ENCODE data around the gene GJA9.
"Not testable (repeated sequence)": the region's sequence is repeated elsewhere in the genome, so short reads cannot be mapped to it uniquely, and the experiment has no call there.

GJA9 gene

GRCh38 chr1:38881487-38881886 lies at the start of gene GJA9:
Gene GJA9, minus strand, starts transcription at chr1:38881587. Its CDS starts 5,489 bp downstream, at chr1:38876098.
- Mint-ChIP-seq H3K27ac (no peak within 1 kb of the TSS), H3K4me3 (no peak within 1 kb of the TSS), H3K4me1 (ENCODE audit: low read depth) (no peaks in the 10 kb centered on the region), H3K9me3 (no peaks in the 10 kb centered on the region), H3K27me3 (no peaks in the 10 kb centered on the region), H3K36me3 (ENCODE audit: low read depth) (no peaks in the 10 kb centered on the region)
- intact Hi-C loops (cut with micrococcal nuclease) = no loop called here

GRCh38 chr1:38929476-38929875 lies 48.1 kb upstream of the GJA9 start:
- H3K27ac Mint-ChIP-seq = no peak overlapping the region
- intact Hi-C loops (cut with micrococcal nuclease) = no loop called here
- H3K9me3 Mint-ChIP-seq = no peaks in the 10 kb centered on the region
- H3K4me3 Mint-ChIP-seq = no peak overlapping the region
- no peaks in the 10 kb centered on the region for H3K4me1 Mint-ChIP-seq (ENCODE audit: low read depth)
- H3K27me3 Mint-ChIP-seq = peaks cover 3% of the 10 kb centered on the region
- no peaks in the 10 kb centered on the region for H3K36me3 Mint-ChIP-seq (ENCODE audit: low read depth)

- H3K4me1 Mint-ChIP-seq (ENCODE audit: low read depth) = no peaks in the 10 kb centered on the region
- H3K36me3 Mint-ChIP-seq (ENCODE audit: low read depth) = no peaks in the 10 kb centered on the region
- H3K27ac Mint-ChIP-seq = no peak overlapping the region
- H3K27me3 Mint-ChIP-seq = peaks cover 3% of the 10 kb centered on the region
- H3K4me3 Mint-ChIP-seq = no peak overlapping the region
- intact Hi-C loops (cut with micrococcal nuclease) = no loop called here
- H3K9me3 Mint-ChIP-seq = no peaks in the 10 kb centered on the region
Measured at GRCh38 chr1:38929054-38929453, 47.7 kb upstream of the GJA9 start.

- H3K4me1 Mint-ChIP-seq (ENCODE audit: low read depth) = no peaks in the 10 kb centered on the region
- intact Hi-C loops (cut with micrococcal nuclease) = no loop called here
- no peaks in the 10 kb centered on the region for H3K9me3 Mint-ChIP-seq
- no peak overlapping the region for H3K4me3 Mint-ChIP-seq
- no peaks in the 10 kb centered on the region for H3K27me3 Mint-ChIP-seq
- no peaks in the 10 kb centered on the region for H3K36me3 Mint-ChIP-seq (ENCODE audit: low read depth)
- H3K27ac Mint-ChIP-seq = no peak overlapping the region
Measured at GRCh38 chr1:38926091-38926490, 44.7 kb upstream of the GJA9 start.

GRCh38 chr1:38925391-38925790 lies 44.0 kb upstream of the GJA9 start:
- Mint-ChIP-seq H3K27me3 (no peaks in the 10 kb centered on the region), H3K36me3 (ENCODE audit: low read depth) (no peaks in the 10 kb centered on the region), H3K4me3 (no peak overlapping the region), H3K4me1 (ENCODE audit: low read depth) (no peaks in the 10 kb centered on the region), H3K27ac (no peak overlapping the region), H3K9me3 (no peaks in the 10 kb centered on the region)
- intact Hi-C loops (cut with micrococcal nuclease) = no loop called here

GRCh38 chr1:38923607-38924006 lies 42.2 kb upstream of the GJA9 start:
- Mint-ChIP-seq H3K4me3 (no peak overlapping the region), H3K4me1 (ENCODE audit: low read depth) (no peaks in the 10 kb centered on the region), H3K27me3 (no peaks in the 10 kb centered on the region), H3K36me3 (ENCODE audit: low read depth) (no peaks in the 10 kb centered on the region), H3K27ac (no peak overlapping the region), H3K9me3 (no peaks in the 10 kb centered on the region)
- intact Hi-C loops (cut with micrococcal nuclease) = no loop called here

GRCh38 chr1:38919130-38919529 lies 37.7 kb upstream of the GJA9 start:
- no peak overlapping the region for H3K4me3 Mint-ChIP-seq
- peaks cover 9% of the 10 kb centered on the region for H3K36me3 Mint-ChIP-seq (ENCODE audit: low read depth)
- intact Hi-C loops (cut with micrococcal nuclease) = no loop called here
- H3K9me3 Mint-ChIP-seq = no peaks in the 10 kb centered on the region
- no peaks in the 10 kb centered on the region for H3K4me1 Mint-ChIP-seq (ENCODE audit: low read depth)
- no peaks in the 10 kb centered on the region for H3K27me3 Mint-ChIP-seq
- no peak overlapping the region for H3K27ac Mint-ChIP-seq

- H3K27me3 Mint-ChIP-seq = no peaks in the 10 kb centered on the region
Measured at GRCh38 chr1:38918568-38918967, 37.2 kb upstream of the GJA9 start.

GRCh38 chr1:38917772-38918171 lies 36.4 kb upstream of the GJA9 start:
- intact Hi-C loops (cut with micrococcal nuclease) = no loop called here
- H3K36me3 Mint-ChIP-seq (ENCODE audit: low read depth) = peaks cover 17% of the 10 kb centered on the region

More at GRCh38 chr1:38918568-38918967, 37.2 kb upstream of the GJA9 start:
- no peak overlapping the region for H3K4me3 Mint-ChIP-seq
- H3K36me3 Mint-ChIP-seq (ENCODE audit: low read depth) = peaks cover 15% of the 10 kb centered on the region
- intact Hi-C loops (cut with micrococcal nuclease) = no loop called here
- no peaks in the 10 kb centered on the region for H3K9me3 Mint-ChIP-seq
- H3K4me1 Mint-ChIP-seq (ENCODE audit: low read depth) = no peaks in the 10 kb centered on the region
- no peak overlapping the region for H3K27ac Mint-ChIP-seq

GRCh38 chr1:38917337-38917736 lies 36.0 kb upstream of the GJA9 start:
- no peaks in the 10 kb centered on the region for H3K27me3 Mint-ChIP-seq

More at GRCh38 chr1:38917772-38918171, 36.4 kb upstream of the GJA9 start:
- no peaks in the 10 kb centered on the region for H3K27me3 Mint-ChIP-seq
- H3K4me1 Mint-ChIP-seq (ENCODE audit: low read depth) = no peaks in the 10 kb centered on the region
- H3K9me3 Mint-ChIP-seq = no peaks in the 10 kb centered on the region
- no peak overlapping the region for H3K27ac Mint-ChIP-seq
- H3K4me3 Mint-ChIP-seq = no peak overlapping the region

GRCh38 chr1:38915352-38915948 lies 34.1 kb upstream of the GJA9 start:
- Mint-ChIP-seq H3K36me3 (ENCODE audit: low read depth) (peaks cover 17% of the 10 kb centered on the region), H3K9me3 (no peaks in the 10 kb centered on the region), H3K27ac (no peak overlapping the region), H3K4me3 (no peak overlapping the region), H3K4me1 (ENCODE audit: low read depth) (no peaks in the 10 kb centered on the region), H3K27me3 (no peaks in the 10 kb centered on the region)
- intact Hi-C loops (cut with micrococcal nuclease) = no loop called here

More at GRCh38 chr1:38917337-38917736, 36.0 kb upstream of the GJA9 start:
- intact Hi-C loops (cut with micrococcal nuclease) = no loop called here
- Mint-ChIP-seq H3K36me3 (ENCODE audit: low read depth) (peaks cover 17% of the 10 kb centered on the region), H3K9me3 (no peaks in the 10 kb centered on the region), H3K4me3 (no peak overlapping the region), H3K27ac (no peak overlapping the region), H3K4me1 (ENCODE audit: low read depth) (no peaks in the 10 kb centered on the region)

GRCh38 chr1:38914908-38915307 lies 33.5 kb upstream of the GJA9 start:
- H3K27ac Mint-ChIP-seq; intact Hi-C loops (cut with micrococcal nuclease); H3K4me3 Mint-ChIP-seq; H3K27me3 Mint-ChIP-seq; H3K9me3 Mint-ChIP-seq; H3K4me1 Mint-ChIP-seq (ENCODE audit: low read depth): not testable (repeated sequence)
- H3K36me3 Mint-ChIP-seq (ENCODE audit: low read depth) = peaks cover 17% of the 10 kb centered on the region

- H3K27me3 Mint-ChIP-seq = no peaks in the 10 kb centered on the region
- no peaks in the 10 kb centered on the region for H3K4me1 Mint-ChIP-seq (ENCODE audit: low read depth)
- intact Hi-C loops (cut with micrococcal nuclease) = no loop called here
- H3K9me3 Mint-ChIP-seq = peaks cover 12% of the 10 kb centered on the region
- no peak overlapping the region for H3K4me3 Mint-ChIP-seq
- H3K36me3 Mint-ChIP-seq (ENCODE audit: low read depth) = peaks cover 9% of the 10 kb centered on the region
- H3K27ac Mint-ChIP-seq = no peak overlapping the region
Measured at GRCh38 chr1:38908821-38909220, 27.4 kb upstream of the GJA9 start.

- intact Hi-C loops (cut with micrococcal nuclease) = no loop called here
- H3K27ac Mint-ChIP-seq = no peak overlapping the region
- peaks cover 4% of the 10 kb centered on the region for H3K36me3 Mint-ChIP-seq (ENCODE audit: low read depth)
- H3K9me3 Mint-ChIP-seq = peaks cover 12% of the 10 kb centered on the region
- no peak overlapping the region for H3K4me3 Mint-ChIP-seq
- H3K4me1 Mint-ChIP-seq (ENCODE audit: low read depth) = no peaks in the 10 kb centered on the region
- no peaks in the 10 kb centered on the region for H3K27me3 Mint-ChIP-seq
Measured at GRCh38 chr1:38905985-38906384, 24.6 kb upstream of the GJA9 start.

- intact Hi-C loops (cut with micrococcal nuclease) = no loop called here
- Mint-ChIP-seq H3K36me3 (ENCODE audit: low read depth) (no peaks in the 10 kb centered on the region), H3K4me3 (no peak overlapping the region), H3K9me3 (no peaks in the 10 kb centered on the region), H3K27me3 (no peaks in the 10 kb centered on the region), H3K27ac (no peak overlapping the region), H3K4me1 (ENCODE audit: low read depth) (no peaks in the 10 kb centered on the region)
Measured at GRCh38 chr1:38899560-38899959, 18.2 kb upstream of the GJA9 start.
